HG02571 (cell line): ENCODE results near the gene MTERF1.
"Not testable (repeated sequence)": the region's sequence is repeated elsewhere in the genome, so short reads cannot be mapped to it uniquely, and the experiment has no call there.

ENCODE experiments used
- ATAC-seq: cut with Tn5 transposase; IDR thresholded peaks from one replicate; pipeline ENCODE4 v1.9.1; 2021; ENCODE audit warnings: mild to moderate bottlenecking, moderate library complexity; ENCODE audit not compliant: unreplicated experiment

MTERF1 gene

GRCh38 chr7:91887336-91888213 lies 7.1 kb upstream of the MTERF1 start:
- not testable (repeated sequence) for ATAC-seq

GRCh38 chr7:91883676-91884362 lies 3.3 kb upstream of the MTERF1 start:
- ATAC-seq = no peak

GRCh38 chr7:91880016-91880412 lies 488 bp downstream of the MTERF1 start:
- no peak for ATAC-seq

- ATAC-seq = no peak
These were observed 3.9 kb downstream of the MTERF1 start for GRCh38 chr7:91876391-91877133.

GRCh38 chr7:91875851-91876250 lies 4.7 kb downstream of the MTERF1 start:
- ATAC-seq = no peak

GRCh38 chr7:91872928-91873327 lies 7.6 kb downstream of the MTERF1 start:
- no peak for ATAC-seq

- no peak for ATAC-seq
These were observed 8.4 kb downstream of the MTERF1 start for GRCh38 chr7:91872069-91872468.

- no peak for ATAC-seq
These were observed 10.8 kb downstream of the MTERF1 start for GRCh38 chr7:91869661-91870060.

GRCh38 chr7:91866599-91867148 lies 13.8 kb downstream of the MTERF1 start:
- ATAC-seq = no peak

GRCh38 chr7:91865511-91865910 lies 15.0 kb downstream of the MTERF1 start:
- ATAC-seq = no peak

- not testable (repeated sequence) for ATAC-seq
These were observed 15.9 kb downstream of the MTERF1 start for GRCh38 chr7:91864604-91865003.

- no peak for ATAC-seq
These were observed 16.4 kb downstream of the MTERF1 start for GRCh38 chr7:91864070-91864469.

- ATAC-seq = no peak
These were observed 28.2 kb downstream of the MTERF1 start for GRCh38 chr7:91852263-91852741.

- ATAC-seq = no peak
These were observed 30.0 kb downstream of the MTERF1 start for GRCh38 chr7:91850455-91850854.

- ATAC-seq = no peak
These were observed 32.5 kb downstream of the MTERF1 start for GRCh38 chr7:91847876-91848588.

- ATAC-seq = no peak
These were observed 33.3 kb downstream of the MTERF1 start for GRCh38 chr7:91847231-91847630.

- ATAC-seq = no peak
These were observed 34.1 kb downstream of the MTERF1 start for GRCh38 chr7:91846436-91846835.

GRCh38 chr7:91843831-91844230 lies 36.7 kb downstream of the MTERF1 start:
- ATAC-seq = peak; percentile 83

GRCh38 chr7:91838439-91838838 lies 42.1 kb downstream of the MTERF1 start:
- ATAC-seq = no peak

GRCh38 chr7:91837397-91838070 lies 43.0 kb downstream of the MTERF1 start:
- ATAC-seq = no peak
